ENCODE data around the gene SFT2D1. TPM values are rescaled to one million over a fixed set of nuclear protein-coding genes. Genes with fewer than 3 reads are reported as not detected.
A peak's percentile ranks its signal among the peaks of the same experiment; 100 is the strongest.

Gene SFT2D1
- total RNA-seq, 1 donor from 2014 or later: 26.6 TPM

GRCh38 chr6:166333172-166333995 is 9.0 kb downstream of the SFT2D1 start:
- ATAC-seq: no peak

- no peak for ATAC-seq
These were observed 10.6 kb downstream of the SFT2D1 start for GRCh38 chr6:166331503-166332415.

GRCh38 chr6:166330612-166331011 is 11.7 kb downstream of the SFT2D1 start:
- ATAC-seq: peak; percentile 35

- ATAC-seq: no peak
These were observed 16.8 kb downstream of the SFT2D1 start for GRCh38 chr6:166325383-166326042.

GRCh38 chr6:166323395-166323794 is 18.9 kb downstream of the SFT2D1 start:
- ATAC-seq: no peak

GRCh38 chr6:166318649-166319600 is 23.4 kb downstream of the SFT2D1 start:
- peak; percentile 13 for ATAC-seq

GRCh38 chr6:166318227-166318626 is 24.1 kb downstream of the SFT2D1 start:
- no peak for ATAC-seq

- ATAC-seq: no peak
These were observed 24.8 kb downstream of the SFT2D1 start for GRCh38 chr6:166317261-166318212.

- no peak for ATAC-seq
These were observed 26.9 kb downstream of the SFT2D1 start for GRCh38 chr6:166315436-166315835.

- ATAC-seq: no peak
These were observed 27.9 kb downstream of the SFT2D1 start for GRCh38 chr6:166314454-166314853.

- ATAC-seq: no peak
These were observed 28.9 kb downstream of the SFT2D1 start for GRCh38 chr6:166313255-166314070.

- ATAC-seq: no peak
These were observed 29.5 kb downstream of the SFT2D1 start for GRCh38 chr6:166312832-166313231.

- no peak for ATAC-seq
These were observed 31.7 kb downstream of the SFT2D1 start for GRCh38 chr6:166310634-166311033.

GRCh38 chr6:166309977-166310376 is 32.4 kb downstream of the SFT2D1 start:
- no peak for ATAC-seq

GRCh38 chr6:166308769-166309589 is 33.4 kb downstream of the SFT2D1 start:
- ATAC-seq: no peak

- peak; percentile 31 for ATAC-seq
These were observed 34.1 kb downstream of the SFT2D1 start, which contains the start of gene PRR18 for GRCh38 chr6:166308033-166308768. TSS of gene PRR18 (minus strand) at chr6:166308392. CDS start at chr6:166308142, 250 bp downstream.
